Measurements from ENCODE around the gene TEN1. TPM values are rescaled to one million over a fixed set of nuclear protein-coding genes. Genes with fewer than 3 reads are reported as not detected.
A peak's percentile ranks its signal among the peaks of the same experiment; 100 is the strongest.

Gene TEN1
- total RNA-seq, 1 experiment from 2014 or later, result 15.3 TPM

DNA sequence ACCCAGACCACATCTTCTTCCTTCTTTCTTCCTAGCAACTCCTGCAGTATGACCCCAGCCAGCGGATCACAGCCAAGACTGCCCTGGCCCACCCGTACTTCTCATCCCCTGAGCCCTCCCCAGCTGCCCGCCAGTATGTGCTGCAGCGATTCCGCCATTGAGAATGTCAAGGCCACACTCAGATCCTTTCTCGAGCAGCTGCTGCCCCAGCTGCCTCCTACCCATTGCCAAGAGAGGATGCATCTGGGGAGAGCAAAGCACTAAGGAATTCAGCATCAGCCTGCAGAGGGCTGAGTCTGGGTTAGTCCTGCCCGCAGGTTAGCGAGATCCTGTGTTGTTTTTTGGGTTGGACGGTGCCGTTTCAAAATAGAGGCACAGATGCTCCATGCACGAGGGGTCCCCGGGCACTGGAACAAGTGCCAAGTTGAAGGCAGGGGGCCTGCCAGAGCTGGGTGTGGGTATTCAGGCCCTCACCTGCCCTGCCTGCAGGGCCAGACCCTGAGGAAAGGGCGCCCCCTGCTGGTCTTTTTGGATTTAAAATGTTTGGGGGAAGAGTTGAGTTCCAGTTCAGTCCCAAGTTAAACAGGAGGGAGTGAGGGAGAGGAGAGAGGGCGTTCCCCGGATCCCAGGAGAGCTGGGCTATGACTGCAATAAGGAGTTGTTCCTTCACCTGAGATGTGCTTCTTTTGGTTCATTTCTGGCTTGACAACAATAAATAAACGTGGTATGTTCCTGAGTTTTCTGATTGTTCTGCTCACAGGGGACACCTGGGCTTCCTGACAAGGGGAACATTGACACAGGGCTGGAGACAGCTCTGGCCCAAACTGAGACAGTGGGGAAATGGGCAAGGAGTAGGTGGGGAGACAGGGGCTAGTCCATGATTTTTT, 26.5 kb downstream of the TEN1 start:
- BruUV-seq (replicated peaks), result no TSS peak
- Mint-ChIP-seq H3K4me3 (ENCODE audit: low read depth, unreplicated experiment) (peak overlapping the region; percentile 14), H3K36me3 (ENCODE audit: insufficient read depth, unreplicated experiment) (peaks cover 61% of the 10 kb centered on the region), H3K9me3 (ENCODE audit: low read depth, unreplicated experiment) (no peaks in the 10 kb centered on the region), H3K4me1 (ENCODE audit: low read depth, unreplicated experiment) (peaks cover 12% of the 10 kb centered on the region), H3K27ac (ENCODE audit: unreplicated experiment) (peak overlapping the region; percentile 53), H3K27me3 (ENCODE audit: unreplicated experiment) (no peaks in the 10 kb centered on the region)
- DNase-seq, result peak; percentile 91
- TF ChIP-seq, protein P1, sequence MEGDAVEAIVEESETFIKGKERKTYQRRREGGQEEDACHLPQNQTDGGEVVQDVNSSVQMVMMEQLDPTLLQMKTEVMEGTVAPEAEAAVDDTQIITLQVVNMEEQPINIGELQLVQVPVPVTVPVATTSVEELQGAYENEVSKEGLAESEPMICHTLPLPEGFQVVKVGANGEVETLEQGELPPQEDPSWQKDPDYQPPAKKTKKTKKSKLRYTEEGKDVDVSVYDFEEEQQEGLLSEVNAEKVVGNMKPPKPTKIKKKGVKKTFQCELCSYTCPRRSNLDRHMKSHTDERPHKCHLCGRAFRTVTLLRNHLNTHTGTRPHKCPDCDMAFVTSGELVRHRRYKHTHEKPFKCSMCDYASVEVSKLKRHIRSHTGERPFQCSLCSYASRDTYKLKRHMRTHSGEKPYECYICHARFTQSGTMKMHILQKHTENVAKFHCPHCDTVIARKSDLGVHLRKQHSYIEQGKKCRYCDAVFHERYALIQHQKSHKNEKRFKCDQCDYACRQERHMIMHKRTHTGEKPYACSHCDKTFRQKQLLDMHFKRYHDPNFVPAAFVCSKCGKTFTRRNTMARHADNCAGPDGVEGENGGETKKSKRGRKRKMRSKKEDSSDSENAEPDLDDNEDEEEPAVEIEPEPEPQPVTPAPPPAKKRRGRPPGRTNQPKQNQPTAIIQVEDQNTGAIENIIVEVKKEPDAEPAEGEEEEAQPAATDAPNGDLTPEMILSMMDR (IDR thresholded peaks at IDR 0.05; ENCODE audit: unreplicated experiment), result peak; percentile 71
- CTCF ChIA-PET, result interaction anchor here (0.6 to 2.4 kb wide), 8 partner anchors 12 to 771 kb away, joined by 3 to 22 read pairs (median 4); partner anchors contain the start of genes ACOX1, FBF1, MRPL38 and TEN1
- intact Hi-C loops (cut with micrococcal nuclease; ENCODE audit: unreplicated experiment), result loop anchor here (1.0 kb wide), 1 partner anchor 100 kb away; no protein-coding TSS in a partner anchor

DNA sequence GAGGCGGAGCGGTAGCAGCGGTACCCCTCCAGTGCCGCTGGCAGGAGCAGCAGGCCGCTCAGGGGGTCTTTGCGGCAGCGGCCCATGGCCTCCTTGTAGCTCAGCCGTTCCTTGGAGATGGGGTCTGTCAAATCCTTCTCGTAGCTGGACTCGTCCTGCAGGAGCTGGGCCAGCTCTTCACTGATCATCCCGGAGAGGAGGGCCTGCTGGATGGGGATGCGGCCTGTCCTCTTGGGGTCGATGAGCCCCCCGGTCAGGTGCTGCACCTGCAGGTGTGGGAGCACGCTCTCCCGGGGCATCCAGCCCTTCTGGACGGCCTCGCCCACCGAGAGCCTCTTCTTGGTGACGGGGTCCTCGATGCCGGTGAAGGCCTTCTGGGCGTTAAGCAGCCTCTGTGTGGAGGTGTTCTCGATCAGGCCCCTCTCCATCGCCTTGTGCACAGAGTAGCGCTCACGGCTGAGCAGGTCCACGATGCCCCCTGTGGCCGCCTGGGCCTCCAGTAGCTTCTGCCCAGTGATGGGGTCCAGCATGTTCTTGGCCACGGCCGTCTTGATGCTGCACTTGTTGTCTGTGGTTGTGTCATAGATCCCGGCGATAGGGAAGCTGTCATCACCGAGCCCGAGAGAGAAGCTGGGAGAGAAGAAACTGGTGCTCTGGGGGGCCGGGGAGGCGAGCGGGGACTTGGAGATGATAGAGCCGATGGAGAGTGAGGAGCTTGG, 28.2 kb downstream of the TEN1 start:
- intact Hi-C loops (cut with micrococcal nuclease; ENCODE audit: unreplicated experiment), result no loop called here
- DNase-seq, result no peak
- Mint-ChIP-seq H3K4me3 (ENCODE audit: low read depth, unreplicated experiment) (no peak overlapping the region), H3K27me3 (ENCODE audit: unreplicated experiment) (no peaks in the 10 kb centered on the region), H3K27ac (ENCODE audit: unreplicated experiment) (no peak overlapping the region), H3K4me1 (ENCODE audit: low read depth, unreplicated experiment) (peaks cover 12% of the 10 kb centered on the region), H3K36me3 (ENCODE audit: insufficient read depth, unreplicated experiment) (peaks cover 76% of the 10 kb centered on the region), H3K9me3 (ENCODE audit: low read depth, unreplicated experiment) (no peaks in the 10 kb centered on the region)
- TSS peak; percentile 31 for BruUV-seq (replicated peaks)
- TF ChIP-seq, protein P1 (IDR thresholded peaks at IDR 0.05; ENCODE audit: unreplicated experiment), result no peak
- CTCF ChIA-PET, result interaction anchor here (1.0 kb wide), 1 partner anchor 102 kb away, joined by 3 read pairs; no protein-coding TSS in a partner anchor

DNA sequence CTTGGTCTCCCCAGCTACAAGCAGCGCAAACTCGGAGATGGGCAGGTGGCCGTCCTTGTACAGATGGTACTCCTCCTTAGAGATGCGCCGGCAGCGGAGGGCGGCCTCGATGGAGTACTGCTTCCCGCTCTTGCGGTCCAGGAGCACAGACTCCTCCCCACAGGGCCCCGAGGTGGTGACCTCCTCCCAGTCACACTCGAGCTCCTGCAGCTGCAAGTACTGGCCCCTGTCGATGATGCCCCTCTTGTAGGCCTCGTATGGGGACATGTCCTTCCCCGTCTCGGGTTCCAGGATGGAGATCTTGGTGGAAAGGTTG, 28.8 kb downstream of the TEN1 start:
- H3K4me3 Mint-ChIP-seq (ENCODE audit: low read depth, unreplicated experiment), result no peak overlapping the region
- no peaks in the 10 kb centered on the region for H3K27me3 Mint-ChIP-seq (ENCODE audit: unreplicated experiment)
- no peaks in the 10 kb centered on the region for H3K9me3 Mint-ChIP-seq (ENCODE audit: low read depth, unreplicated experiment)
- no TSS peak for BruUV-seq (replicated peaks)
- H3K4me1 Mint-ChIP-seq (ENCODE audit: low read depth, unreplicated experiment), result peaks cover 12% of the 10 kb centered on the region
- CTCF ChIA-PET, result interaction anchor here (0.6 to 1.0 kb wide), 2 partner anchors 103 to 241 kb away, joined by 3 read pairs; no protein-coding TSS in a partner anchor
- H3K36me3 Mint-ChIP-seq (ENCODE audit: insufficient read depth, unreplicated experiment), result peaks cover 73% of the 10 kb centered on the region
- no peak for DNase-seq
- no peak overlapping the region for H3K27ac Mint-ChIP-seq (ENCODE audit: unreplicated experiment)
- intact Hi-C loops (cut with micrococcal nuclease; ENCODE audit: unreplicated experiment), result no loop called here
- TF ChIP-seq, protein P1 (IDR thresholded peaks at IDR 0.05; ENCODE audit: unreplicated experiment), result no peak

DNA sequence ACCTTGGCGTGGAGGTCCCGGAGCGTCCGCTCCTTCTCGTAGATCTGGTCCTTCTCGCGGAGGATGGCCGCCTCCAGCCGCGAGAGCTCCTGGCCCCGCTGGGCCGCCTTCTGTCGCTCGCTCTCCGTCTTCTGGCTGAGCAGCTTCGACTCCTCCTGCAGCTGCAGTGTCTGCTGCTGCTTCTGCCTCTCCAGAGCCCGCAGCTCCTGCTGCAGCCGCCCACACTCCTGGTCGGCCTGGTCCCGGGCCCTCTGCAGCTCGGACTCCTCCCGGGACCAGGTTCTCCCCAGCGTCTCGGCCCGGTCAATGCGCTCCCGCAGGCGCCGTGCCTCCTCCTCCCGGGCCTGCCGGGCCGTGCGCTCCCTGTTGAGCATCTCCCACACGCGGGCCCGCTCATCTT, 29.2 kb downstream of the TEN1 start:
- peaks cover 73% of the 10 kb centered on the region for H3K36me3 Mint-ChIP-seq (ENCODE audit: insufficient read depth, unreplicated experiment)
- no peaks in the 10 kb centered on the region for H3K9me3 Mint-ChIP-seq (ENCODE audit: low read depth, unreplicated experiment)
- TF ChIP-seq, protein P1 (IDR thresholded peaks at IDR 0.05; ENCODE audit: unreplicated experiment), result no peak
- no peak overlapping the region for H3K27ac Mint-ChIP-seq (ENCODE audit: unreplicated experiment)
- CTCF ChIA-PET, result interaction anchor here (0.6 to 1.0 kb wide), 2 partner anchors 103 to 241 kb away, joined by 3 read pairs; no protein-coding TSS in a partner anchor
- BruUV-seq (replicated peaks), result no TSS peak
- intact Hi-C loops (cut with micrococcal nuclease; ENCODE audit: unreplicated experiment), result no loop called here
- peaks cover 12% of the 10 kb centered on the region for H3K4me1 Mint-ChIP-seq (ENCODE audit: low read depth, unreplicated experiment)
- no peak for DNase-seq
- H3K4me3 Mint-ChIP-seq (ENCODE audit: low read depth, unreplicated experiment), result no peak overlapping the region
- no peaks in the 10 kb centered on the region for H3K27me3 Mint-ChIP-seq (ENCODE audit: unreplicated experiment)
